AG20443 (cell line): Measurements from ENCODE around the gene DENND1B.
"Not testable (repeated sequence)": the region's sequence is repeated elsewhere in the genome, so short reads cannot be mapped to it uniquely, and the experiment has no call there.

Experiments used
- DNase-seq: peaks from one replicate; pipeline ENCODE4 v3.0.0; 2012; ENCODE audit warnings: low spot score, mixed read lengths

DENND1B gene

DNA sequence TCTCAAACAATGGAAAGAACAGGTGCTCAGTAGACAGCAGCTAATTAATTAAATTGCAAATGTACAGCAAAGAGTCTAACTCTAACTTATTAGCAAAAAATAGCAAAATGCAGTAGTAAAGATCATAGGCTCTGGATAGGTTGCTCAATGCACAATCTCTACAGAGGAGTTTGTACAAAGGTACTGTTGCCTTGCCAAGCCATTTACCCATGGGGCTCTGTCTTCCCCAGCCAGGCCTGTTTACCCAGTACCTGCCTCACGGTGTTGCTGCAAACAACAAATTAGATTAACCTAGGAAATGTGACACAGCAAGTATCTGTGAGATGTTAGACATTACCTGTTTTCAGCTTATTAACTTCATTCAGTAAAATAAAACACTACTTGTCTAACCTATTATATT lies 222.0 kb downstream of the DENND1B start:
- DNase-seq = no peak

DNA sequence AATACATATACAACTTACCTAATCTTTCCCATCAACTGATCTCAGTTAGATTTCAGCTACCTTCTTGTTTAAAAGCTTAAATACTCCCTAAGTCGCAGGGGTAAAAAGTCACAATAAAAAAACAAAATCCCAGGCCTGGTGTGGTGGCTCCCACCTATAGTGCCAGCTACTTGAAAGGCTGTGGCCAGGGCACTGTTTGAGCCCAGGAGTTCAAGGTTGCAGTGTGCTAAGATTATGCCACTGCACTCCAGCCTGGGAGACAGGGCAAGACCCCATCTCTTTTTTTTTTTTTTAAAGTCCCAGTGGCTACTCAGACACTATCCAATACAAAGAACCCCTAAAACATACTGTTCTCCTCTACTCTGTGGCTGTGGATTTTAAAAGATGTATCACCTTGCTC lies 228.3 kb downstream of the DENND1B start:
- DNase-seq = no peak

DNA sequence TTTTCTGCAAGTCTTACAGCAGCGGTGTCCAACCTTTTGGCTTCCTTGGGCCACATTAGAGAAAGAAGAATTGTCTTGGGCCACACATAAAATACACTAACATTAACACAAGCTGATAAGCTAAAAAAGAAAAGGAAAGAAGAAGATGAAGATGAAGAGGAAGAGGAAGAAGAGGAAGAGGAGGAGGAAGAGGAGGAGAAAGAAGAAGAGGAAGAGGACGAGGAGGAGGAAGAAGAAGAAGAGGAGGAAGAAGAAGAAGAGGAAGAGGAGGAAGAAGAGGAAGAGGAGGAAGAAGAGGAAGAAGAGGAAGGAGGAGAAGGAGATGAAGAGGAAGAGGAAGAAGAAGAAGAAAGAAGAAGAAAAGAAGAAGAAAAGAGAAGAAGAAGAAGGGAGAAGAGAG lies 230.7 kb downstream of the DENND1B start:
- DNase-seq = no peak

DNA sequence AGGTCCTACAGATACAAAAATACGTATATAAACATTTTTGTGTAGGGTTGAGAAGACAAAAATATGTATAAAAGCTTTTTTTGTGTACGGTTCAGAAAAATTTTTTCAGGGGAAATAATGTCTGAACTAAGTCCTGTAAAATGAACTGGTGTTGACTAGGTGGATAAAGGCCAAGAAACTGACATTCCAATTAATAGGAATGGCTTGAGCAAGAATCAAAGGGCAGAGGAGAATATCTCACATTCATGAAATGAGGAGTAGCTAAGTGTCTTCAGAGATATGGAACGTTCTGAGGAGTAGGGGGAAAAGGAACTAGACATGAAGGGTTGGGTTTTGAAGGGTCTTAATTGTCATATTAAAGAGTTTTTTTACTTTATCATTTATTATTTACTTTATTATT lies 231.2 kb downstream of the DENND1B start:
- DNase-seq = no peak

DNA sequence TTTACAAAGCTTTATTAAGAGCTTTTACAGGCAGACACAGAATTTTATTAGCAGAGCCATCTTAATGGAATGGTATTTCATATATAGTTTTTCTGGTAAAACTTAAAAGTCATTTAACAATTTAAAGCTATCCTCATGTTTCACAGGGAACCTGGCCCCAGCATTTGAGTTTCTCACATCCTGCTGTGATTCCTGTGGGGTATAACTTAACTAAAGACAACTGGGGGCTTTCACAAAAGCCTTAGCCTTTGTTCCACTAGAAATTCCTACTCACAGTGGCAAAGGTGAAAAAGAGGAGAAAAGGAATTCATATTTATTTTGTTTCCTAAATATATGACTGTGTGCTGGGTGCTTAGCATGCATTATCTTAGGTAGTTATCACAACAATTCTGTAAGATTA lies 233.9 kb downstream of the DENND1B start:
- no peak for DNase-seq

DNA sequence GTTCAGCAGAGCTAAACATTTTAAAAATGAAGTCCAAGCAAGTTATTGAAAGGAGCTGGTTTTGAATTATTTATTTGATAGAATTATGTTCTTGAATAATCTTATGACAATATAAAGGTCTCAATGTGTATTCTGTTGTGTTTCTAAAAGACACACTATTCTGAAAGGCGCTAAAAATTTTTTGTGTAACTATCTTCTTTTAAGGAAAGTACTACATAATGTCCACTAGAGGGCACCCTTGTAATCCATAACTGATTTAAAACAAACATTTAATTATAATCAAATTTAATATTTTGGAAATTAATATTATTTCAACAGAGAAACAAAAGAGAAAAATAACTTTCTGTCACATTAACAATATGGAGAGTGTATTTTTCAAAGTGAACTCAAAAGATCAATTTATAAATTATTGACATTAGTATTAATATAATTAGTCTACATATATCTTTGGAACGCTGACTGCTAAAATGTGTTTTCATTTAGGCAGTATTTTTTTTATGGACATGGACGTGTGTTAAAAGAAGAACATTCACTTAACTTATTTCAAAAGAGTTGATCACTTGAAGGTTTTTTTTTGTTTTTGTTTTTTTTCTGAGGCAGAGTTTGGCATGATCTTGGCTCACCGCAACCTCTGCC lies 248.4 kb downstream of the DENND1B start:
- peak; percentile 14 for DNase-seq

DNA sequence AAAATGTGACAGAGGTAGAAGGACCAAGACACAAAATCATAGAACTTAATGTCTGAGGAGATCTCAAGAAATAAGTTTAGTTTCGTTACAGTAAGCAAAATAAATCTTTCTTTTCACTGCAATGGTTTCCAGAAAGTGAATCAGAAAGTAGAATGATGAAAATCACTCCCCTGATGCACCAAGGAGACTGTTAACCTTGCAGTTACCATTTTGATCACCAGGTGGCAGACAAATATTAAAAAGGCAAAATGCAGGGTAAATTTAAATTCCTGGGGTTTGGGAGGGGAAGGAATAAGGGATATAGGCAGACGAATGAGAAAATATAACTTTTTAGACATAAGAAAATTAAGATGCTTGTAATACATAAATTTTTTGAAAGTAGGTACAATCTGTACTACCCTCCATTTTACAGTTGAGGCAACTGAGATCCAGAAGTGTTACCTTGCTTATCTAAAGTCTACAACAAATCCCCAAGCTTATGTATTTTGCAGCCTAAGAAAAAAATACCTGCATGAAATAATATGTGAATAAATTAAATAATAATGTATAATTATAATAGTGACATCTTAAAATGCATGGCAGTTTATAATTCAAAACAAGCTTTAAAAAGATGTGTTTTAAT lies 254.1 kb downstream of the DENND1B start:
- peak; percentile 51 for DNase-seq

DNA sequence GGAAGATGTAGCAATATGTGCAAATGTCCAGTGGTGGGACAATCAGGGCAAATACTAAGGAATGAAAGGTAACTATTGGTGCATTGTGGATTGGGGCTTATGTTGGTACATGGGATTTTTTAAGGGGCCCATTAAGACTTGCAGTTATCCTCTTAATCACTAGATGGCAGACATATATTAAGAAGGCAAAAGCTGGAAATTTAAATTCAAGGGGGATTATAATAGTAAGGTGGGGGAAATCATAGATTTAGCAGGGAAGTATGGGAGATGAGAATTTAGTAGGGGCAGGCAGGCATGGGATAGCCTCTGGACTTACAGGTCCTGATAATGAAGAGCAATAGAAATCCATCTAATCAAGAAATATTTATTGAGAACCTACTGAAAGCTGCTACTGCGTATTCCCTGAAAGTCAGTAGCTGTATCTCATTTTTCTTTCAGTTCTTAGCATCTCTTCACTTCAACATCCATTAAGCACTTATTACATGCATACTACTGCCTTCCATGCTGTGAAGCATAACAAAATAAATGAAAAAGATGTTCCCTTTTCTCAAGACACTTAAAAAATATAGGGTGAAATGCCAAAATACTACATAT lies 255.4 kb downstream of the DENND1B start:
- peak; percentile 24 for DNase-seq

DNA sequence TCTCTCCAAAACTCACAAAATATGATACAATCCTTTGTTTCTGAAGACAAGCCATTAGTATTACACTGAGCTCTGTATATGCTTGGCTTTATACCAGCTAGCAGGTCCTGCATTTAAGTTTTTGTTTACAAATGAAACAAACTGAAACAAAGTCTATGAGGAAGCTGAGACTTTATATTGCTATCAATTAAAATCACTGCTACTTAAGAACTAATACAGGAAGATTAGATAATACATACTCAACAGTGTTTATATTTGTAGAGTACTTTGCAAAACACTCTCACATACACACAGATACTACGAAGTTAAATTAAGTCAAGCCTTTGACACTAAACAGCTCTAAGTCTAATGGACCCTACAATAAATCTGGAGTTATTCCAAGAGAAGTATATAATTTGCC lies 259.9 kb downstream of the DENND1B start:
- DNase-seq = no peak

DNA sequence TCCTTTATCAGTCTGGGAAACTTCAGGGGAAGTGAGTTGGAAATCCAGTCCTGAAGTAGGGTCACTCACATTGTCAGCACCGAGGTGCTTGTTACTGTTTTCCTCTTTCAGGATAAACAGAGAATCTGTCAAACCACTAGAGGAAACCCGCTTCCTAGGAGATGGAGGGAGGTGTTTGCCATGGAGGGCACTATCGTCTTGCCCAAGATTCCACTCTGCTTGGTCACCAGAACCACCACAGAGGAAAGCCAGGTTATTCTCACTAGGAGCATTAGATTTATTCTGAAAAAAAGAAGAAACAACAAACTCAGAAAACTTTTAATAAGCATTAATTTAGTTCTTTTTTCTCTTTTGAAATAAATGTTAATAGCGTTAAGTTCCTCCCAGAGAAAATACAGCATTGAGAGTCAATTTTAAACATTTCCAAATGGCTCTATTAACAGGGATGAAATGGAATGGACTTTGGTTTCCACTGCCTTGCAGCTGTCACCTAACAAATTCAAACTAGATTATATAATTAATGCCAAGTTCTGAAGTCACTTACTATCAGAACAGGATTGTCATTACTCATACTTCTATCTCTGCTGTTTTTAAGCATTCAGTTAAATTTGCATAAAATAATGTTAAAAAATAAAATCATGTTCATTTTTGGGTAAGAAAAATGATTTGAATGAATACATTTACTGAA lies 264.4 kb downstream of the DENND1B start:
- DNase-seq = no peak

DNA sequence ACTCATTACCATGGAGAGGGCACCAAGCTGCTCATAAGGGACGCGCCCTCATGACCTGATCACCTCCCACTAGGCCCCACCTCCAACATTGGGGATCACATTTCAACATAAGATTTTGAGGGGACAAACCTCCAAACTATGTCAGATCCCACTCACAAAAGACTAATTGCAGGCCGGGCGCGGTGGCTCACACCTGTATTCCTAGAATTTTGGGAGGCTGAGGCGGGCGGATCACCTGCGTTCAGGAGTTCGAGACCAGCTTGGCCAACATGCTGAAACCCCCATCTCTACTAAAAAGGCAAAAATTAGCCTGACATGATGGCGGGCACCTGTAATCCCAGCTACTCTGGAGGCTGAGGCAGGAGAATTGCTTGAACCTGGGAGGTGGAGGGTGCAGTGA lies 278.6 kb downstream of the DENND1B start:
- DNase-seq = no peak

DNA sequence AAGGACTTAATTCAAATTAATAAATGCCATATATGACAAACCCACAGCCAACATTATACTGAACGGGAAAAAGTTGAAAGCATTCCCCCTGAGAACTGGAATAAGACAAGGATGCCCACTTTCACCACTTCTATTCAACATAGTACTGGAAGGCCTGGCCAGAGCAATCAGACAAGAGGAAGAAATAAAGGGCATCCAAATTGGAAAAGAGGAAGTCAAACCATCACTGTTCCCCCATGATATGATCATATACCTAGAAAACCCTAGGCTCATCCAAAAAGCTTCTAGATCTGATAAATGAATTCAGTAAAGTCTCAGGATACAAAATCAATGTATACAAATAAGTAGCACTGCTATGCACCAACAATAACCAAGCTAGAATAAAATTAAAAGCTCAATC lies 283.8 kb downstream of the DENND1B start:
- not testable (repeated sequence) for DNase-seq

DNA sequence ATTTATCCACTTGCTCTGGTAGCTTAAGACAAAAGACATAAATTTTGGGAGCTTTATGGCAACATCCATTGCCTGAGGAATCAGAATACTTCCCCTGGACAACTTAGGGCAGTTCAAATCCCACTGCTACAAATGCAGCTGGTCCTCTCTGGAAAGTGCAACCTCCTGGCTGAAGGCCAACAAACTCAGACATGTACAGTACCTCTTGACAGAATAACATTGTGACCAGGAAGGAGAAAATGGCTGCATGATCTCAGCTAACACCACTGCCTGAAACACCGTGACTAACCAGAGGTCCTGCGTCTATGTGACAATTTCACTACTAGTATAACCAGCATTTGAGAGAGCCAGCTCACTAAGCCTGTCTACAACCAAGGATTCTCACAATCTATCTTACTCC lies 288.3 kb downstream of the DENND1B start:
- no peak for DNase-seq

DNA sequence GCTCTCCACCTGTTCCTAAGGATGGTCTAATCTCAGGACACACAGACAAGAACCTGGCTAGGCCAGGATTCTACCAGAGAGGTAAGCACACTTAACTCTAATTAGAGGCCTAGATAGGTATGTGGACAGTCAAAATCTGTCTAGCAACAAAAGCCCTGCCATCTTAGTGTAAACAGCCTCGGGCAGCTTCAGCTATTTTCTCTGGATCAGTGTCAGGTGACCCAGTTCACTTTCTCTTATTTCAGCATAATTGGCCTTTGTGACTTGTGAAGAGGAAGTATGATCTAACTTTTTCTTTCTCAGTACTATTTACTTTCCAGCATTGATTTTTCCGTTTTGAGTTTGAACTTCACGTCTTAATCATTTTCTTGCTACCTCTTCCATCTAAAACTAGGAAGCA lies 289.5 kb downstream of the DENND1B start:
- DNase-seq = no peak

DNA sequence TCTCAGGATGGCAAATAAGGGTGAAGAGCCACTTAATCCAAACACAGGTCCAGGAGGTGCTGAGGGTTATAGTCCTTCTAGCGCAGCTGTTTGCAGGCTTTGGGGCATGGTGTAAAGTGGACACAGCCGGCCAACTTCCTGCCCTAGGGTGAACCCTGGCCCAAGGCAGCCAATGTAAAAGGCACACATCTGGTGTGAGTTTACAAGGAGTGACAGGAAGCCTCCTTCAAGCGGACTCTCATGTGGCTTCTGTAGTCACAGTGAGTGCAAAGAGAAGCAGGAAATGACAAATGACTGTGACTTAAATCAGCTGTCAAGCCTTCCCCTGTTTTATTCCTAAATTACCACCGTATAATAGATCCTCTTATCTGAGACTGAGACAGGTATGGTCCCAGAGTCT lies 294.2 kb downstream of the DENND1B start:
- DNase-seq = peak; percentile 16

DNA sequence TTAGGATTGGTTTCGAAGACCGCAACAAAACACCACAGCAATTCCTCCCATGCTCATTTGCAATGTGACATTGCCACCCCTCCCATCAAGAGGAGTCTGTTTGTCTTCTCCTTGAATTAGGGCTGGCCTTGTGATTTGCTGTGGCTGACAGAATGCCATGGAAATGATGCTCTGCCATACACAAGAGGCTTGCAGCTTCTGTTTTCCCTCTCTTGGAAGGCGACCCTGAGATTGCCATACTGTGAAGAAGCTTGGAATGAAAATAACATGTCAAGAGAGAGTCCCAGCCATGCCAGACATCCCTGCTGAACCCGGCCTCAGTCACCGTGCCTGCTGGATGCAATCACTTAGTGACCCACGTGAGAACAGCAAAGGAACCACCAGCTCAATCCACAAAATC lies 294.8 kb downstream of the DENND1B start:
- no peak for DNase-seq

DNA sequence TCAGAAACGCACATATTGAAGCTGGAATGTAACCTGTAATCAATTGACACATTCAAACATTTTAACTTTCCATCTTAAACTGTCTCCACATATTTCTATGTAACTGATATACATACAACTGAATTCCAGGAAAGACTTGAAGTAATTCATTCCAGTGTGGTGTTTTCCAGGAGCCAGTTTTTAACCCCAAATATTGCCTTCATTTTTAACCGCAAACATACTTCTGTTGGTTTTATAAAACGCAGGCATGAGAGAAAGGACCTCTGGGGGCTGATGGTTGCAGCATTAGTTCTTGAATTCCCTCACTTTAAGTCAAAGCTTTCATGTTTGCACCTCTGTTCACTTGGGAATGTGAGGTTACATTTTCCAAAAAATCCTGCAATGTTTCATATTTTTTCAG lies 303.1 kb downstream of the DENND1B start:
- DNase-seq = no peak

DNA sequence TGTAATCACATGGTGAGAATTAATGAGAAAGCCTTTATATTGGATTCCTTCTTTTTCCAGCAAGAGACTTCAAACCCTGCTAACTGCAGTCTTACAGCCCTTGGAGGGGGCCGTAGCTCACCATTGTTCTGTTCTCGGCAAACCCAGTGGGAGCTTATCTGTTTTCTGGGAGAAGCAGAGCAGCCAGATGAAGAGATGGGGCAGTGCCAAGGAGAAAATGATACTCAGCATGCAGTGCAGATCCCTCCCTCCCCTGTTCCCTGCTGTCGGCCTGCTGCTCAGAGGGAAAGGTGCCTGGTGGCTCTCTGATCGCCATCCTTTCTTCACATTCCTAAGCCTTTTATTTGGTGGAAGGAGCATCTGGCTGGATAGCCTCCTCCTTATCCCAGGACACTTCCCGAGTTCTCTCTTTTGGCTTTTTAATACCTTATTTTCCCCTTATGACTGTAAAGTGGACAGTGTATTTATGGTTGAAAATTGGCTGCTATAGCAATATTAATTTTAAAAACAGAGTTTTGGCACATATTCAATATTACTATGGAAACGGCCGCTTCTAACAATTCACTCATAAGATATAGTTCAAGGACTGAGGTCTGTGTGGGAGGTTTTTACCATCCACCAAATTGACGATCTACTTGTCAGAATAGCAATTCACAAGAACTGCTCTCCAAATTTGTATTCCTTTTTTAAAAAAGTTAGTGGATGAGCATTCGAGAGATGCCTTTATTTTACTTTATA lies 303.9 kb downstream of the DENND1B start:
- DNase-seq = peak; percentile 26

DNA sequence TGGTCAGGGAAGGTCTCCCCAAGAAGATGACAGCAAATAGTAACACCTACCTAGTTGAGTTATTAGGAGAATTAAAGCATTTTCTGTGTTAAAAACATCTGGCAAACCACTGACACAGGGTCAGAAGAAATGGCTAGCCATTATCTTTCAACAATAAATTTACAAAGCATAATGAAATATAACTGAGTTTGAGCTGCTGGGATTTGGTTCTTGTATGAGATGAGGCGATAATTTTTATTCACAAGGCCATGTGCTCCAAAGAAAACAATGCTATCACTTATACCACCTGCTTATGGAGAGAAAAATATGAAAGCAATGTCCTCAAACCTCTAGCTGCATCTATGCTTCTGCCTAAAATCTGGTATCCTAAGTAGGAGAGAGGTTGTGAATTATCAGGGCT lies 304.9 kb downstream of the DENND1B start:
- DNase-seq = no peak

DNA sequence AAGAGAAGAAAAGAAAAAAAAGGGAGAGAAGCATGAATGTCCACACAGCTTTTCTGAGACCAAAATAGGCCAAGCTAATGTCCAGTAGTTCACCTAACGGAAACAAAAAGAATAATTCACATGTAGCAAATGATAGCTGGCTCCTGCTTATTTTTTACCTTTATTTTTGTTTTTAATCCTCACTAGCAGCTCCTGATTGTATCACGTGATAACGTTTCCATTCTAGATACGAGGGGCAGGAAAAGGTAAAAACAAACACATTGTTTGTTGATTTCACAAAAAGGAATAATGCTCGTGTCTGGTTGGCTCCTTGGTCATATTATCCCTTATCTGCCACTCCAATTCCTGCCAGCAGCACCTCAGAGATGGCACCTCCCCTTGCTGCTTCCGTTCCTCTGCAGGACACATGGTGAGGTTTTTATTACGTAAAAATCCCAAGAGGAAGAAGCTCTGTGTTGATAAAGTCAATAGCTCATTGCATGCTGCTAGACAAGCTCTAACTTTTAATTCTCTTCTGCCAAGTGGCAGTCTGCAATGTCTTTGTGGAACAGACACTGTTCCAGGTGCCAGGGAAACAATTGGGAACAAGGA lies 305.6 kb downstream of the DENND1B start:
- no peak for DNase-seq

DNA sequence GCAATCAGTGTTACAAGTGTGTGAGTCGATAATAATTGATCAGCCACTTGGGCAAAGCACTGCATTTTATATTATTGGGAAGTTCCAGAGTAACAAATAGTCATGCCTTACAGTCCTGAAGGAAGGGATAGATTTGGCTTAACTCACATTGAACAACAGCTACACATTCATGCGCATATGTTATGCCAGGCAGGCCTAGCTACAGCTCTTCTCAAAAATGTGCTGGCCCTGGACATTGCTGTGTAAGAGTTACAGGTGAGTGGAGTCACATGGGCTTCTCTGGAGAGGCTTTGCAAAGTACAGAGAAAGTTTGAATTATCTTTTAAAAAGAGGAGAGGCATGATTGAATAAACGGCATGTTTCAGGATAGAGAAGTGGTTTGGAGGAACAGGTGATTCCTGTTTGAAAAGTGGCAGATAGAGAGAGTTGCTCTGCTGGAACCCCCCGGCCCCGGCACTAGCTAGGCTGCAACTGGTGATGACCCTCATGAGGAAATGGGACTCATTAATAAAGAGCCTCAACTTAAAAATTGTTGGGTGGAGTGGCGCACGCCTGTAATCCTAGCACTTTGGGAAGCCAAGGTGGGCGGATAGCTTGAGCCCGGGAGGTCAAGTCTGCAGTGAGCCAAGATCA lies 306.6 kb downstream of the DENND1B start:
- DNase-seq = no peak

DNA sequence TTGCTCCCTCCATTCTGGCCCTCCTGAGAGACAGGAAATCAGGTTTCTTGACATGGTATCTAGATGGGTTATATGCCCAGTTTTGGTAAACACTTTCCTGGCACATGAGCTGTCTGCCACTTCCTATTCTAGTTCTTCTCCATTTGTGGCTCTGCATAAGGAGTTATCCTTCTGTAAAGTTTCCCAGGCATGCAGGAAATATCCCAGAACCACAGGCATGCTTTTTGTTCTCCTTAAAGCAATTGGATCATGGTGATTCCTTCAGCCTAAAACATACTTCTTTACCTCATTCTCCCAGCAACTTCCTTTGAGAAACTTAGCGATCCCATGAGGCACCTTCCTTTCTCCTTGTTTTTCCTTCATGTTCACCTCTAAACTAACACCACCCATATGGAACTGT lies 307.4 kb downstream of the DENND1B start:
- DNase-seq = peak; percentile 55
